ENCODE data around the gene RBM10. TPM values are rescaled to one million over a fixed set of nuclear protein-coding genes. Genes with fewer than 3 reads are reported as not detected.

RBM10 gene
- total RNA-seq, 1 donor from 2014 or later, result 41.2 TPM

DNA sequence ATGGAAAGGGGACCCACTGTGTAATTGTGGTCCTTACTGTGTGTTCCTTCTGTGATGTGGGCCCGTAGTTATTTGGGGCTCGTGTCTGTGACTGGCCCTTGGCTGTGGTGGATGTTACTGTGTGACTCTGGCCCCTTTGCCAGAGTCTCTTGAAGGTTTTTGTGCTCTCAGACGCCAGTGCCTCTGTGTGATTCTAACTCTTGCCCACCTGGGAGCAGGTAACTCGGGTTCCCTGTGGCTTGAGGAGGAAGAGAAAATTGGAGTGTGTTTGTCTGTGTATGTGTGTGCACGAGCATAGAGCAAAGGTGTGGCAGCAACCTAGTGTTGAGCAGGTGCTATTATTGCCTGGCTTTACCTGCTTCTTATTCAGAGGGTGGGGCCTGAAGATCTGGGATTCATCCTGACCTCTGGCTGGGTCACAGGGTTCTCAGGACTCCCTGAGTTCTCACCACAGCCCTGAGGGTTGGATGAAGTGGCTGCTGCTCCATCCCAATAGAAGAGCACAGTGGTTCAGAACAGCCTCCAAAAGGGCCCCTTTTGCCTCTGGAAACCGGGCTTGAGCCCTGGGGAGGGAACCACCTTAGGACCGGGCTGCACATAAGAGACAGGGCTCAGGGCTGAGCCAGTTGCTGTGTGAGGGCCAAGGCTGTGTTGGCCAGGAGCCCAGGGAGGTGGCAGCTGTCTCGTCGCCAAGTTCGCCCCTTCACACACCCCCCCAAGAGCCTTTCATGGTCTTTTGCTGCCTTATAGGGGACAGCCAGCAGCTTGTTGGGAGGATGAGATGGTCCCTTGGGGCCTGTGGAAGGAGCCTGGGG is 1.3 kb downstream of the RBM10 start:
- H3K4me3 ChIP-seq (ENCODE audit: low read depth, low read length), result peak overlapping the region; percentile 75
- TF ChIP-seq, protein P1, sequence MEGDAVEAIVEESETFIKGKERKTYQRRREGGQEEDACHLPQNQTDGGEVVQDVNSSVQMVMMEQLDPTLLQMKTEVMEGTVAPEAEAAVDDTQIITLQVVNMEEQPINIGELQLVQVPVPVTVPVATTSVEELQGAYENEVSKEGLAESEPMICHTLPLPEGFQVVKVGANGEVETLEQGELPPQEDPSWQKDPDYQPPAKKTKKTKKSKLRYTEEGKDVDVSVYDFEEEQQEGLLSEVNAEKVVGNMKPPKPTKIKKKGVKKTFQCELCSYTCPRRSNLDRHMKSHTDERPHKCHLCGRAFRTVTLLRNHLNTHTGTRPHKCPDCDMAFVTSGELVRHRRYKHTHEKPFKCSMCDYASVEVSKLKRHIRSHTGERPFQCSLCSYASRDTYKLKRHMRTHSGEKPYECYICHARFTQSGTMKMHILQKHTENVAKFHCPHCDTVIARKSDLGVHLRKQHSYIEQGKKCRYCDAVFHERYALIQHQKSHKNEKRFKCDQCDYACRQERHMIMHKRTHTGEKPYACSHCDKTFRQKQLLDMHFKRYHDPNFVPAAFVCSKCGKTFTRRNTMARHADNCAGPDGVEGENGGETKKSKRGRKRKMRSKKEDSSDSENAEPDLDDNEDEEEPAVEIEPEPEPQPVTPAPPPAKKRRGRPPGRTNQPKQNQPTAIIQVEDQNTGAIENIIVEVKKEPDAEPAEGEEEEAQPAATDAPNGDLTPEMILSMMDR (conservative IDR thresholded peaks at IDR 0.05; ENCODE audit: low read depth, low read length), result no peak
- no peak for DNase-seq (ENCODE audit: low read depth)

DNA sequence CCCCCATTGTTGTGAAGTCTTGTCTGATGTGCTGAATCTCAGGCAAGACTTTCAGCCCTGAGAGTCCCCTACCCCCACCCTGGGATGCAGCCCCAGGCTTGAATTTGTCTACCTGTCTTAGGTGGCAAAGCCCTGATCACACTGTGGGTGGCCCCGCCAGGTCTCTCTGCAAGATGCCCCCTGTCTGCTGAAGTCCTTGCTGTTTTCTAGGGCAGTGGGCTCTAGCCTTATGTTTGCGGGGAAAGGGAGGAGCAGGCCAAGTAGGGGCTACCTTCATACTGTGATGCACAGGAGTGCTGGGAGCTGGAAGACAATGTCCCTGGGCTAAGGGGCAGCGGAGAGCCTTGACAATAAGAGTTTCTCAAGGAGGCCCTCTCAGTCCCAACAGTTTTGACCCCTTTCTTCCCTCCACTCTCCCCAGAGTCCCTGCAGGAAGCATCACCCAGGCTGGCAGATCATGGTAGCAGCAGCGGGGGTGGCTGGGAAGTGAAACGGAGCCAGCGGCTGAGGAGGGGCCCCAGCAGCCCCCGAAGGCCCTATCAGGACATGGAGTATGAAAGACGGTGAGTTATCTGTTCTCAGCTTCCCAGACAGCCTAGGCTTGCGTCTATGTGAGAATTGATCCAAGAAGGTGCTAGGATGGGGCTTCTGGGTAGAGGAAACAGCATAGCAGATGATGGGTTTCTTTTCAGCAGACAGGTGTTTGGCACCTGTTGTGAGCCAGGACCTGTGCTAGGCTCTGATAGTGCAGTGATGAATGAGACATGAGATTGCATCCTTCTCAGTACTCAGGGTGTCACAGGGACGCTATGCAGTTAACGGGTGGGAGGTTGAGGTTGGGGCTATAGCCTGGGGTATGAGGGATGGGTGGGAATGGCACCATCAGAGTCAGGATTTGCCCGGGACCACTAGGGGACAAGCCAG is 2.2 kb downstream of the RBM10 start:
- no peak for DNase-seq (ENCODE audit: low read depth)
- peak overlapping the region; percentile 75 for H3K4me3 ChIP-seq (ENCODE audit: low read depth, low read length)
- TF ChIP-seq, protein P1 (conservative IDR thresholded peaks at IDR 0.05; ENCODE audit: low read depth, low read length), result no peak

DNA sequence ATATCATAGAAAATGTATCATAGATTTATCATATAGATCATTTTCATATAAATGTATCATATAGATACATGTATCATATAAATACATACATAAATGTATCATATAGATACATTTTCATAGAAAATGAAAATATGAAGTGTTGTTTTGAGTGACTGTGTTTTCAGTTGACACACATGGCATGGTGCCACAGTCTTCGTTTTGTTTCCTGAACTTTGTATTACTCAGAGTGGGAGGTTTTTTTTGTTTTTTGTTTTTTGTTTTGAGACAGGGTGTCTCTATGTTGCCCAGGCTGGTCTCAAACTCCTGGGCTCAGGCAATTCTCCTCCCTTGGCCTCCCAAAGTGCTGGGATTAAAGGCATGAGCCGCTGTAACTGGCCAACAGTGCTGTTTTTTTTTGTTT is 3.9 kb downstream of the RBM10 start:
- TF ChIP-seq, protein P1 (conservative IDR thresholded peaks at IDR 0.05; ENCODE audit: low read depth, low read length), result no peak
- no peak overlapping the region for H3K4me3 ChIP-seq (ENCODE audit: low read depth, low read length)
- DNase-seq (ENCODE audit: low read depth), result no peak

DNA sequence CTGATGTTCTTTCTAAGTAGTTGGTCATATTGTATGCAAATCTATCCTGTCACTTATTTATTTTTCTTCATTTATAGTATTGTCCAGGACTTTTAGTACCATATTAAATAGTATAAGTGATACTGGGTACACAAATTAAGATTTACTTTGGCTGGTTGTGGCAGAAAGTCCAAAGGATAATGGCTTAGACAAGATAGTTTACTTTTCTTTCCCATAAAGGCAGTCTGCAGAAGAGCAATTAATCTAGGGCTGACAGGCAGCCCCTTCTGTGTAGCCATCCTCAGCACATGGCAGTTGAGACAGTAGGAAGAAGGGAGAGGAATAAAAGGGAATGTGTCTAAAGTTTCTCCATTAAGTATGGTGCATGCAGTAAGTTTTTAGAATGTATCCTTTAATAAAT is 6.4 kb downstream of the RBM10 start:
- TF ChIP-seq, protein P1 (conservative IDR thresholded peaks at IDR 0.05; ENCODE audit: low read depth, low read length), result no peak
- DNase-seq (ENCODE audit: low read depth), result no peak
- no peak overlapping the region for H3K4me3 ChIP-seq (ENCODE audit: low read depth, low read length)

DNA sequence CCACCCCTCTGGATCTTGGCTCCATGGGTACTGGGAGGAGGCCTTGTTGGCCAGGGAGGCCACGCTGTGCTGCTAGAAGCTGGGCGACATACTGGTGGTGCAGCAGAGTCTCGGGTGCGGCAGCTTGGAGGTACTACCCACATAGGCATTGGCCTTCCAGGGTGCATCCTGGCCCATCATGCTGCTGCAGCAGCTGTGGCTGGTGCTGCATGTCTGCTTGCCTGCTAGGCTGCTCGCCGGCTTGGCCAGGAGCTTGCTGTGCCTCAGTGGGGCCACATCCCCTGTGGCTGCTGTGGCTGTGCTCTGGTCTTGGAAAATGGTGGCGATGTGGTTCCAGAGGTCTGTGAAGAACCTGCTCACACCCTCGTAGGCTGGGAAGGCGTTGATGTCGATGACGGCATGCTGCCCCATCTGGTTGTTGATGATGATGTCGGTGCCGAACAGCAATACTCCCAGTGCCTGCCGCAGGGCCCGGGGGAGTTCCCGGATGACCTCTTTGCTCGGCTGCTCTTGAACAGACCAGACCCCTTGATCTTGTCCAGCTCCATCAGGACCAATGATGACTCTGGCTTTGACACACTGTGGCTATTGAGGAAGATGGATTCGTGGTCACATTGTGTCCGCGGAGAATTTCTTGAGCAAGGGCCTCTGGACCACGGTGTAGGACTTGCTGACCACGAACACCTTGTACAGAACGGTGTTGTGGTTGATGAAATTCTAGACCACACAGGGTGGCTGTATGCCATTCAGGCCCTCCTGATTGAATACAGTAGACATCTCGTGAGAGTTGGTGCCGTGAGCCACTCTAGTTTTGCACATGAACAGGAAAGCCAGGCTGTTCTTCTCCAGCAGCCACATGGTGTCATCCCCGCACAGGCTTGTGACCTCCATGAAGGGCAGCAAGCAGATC is 11.8 kb downstream of the RBM10 start:
- DNase-seq (ENCODE audit: low read depth), result no peak

DNA sequence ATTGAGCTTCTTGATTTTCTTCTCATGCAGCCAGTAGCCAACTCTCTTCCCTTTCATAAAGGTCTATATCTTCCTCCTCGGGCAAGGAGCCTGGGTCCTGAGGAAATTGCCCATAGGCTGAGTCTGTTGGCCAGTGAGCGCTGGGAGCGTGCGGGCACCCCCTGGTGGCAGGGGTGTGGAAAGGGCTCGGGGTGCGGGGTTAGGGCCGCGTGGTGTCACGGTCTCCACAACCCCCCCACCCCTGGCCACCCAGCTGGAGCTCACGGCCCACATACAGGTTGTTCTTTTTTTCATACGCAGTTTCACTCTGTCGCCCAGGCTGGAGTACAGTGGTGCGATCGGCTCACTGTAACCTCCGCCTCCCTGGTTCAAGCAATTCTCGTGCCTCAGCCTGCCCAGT is 13.1 kb downstream of the RBM10 start:
- no peak overlapping the region for H3K4me3 ChIP-seq (ENCODE audit: low read depth, low read length)
- TF ChIP-seq, protein P1 (conservative IDR thresholded peaks at IDR 0.05; ENCODE audit: low read depth, low read length), result peak; percentile 7
- DNase-seq (ENCODE audit: low read depth), result no peak

More for the DNA sequence above, 11.8 kb downstream of the RBM10 start:
- TF ChIP-seq, protein P1 (conservative IDR thresholded peaks at IDR 0.05; ENCODE audit: low read depth, low read length), result no peak
- no peak overlapping the region for H3K4me3 ChIP-seq (ENCODE audit: low read depth, low read length)

Data from epithelial cell of proximal tubule (primary cell).